HG03457 (cell line): Measurements from ENCODE around the gene CCDC88B.
"Not testable (repeated sequence)": the region's sequence is repeated elsewhere in the genome, so short reads cannot be mapped to it uniquely, and the experiment has no call there.

Experiments
- ATAC-seq: cut with Tn5 transposase; IDR thresholded peaks from one replicate; pipeline ENCODE4 v1.9.1; 2021; ENCODE audit warnings: moderate number of reproducible peaks; ENCODE audit not compliant: unreplicated experiment

CCDC88B gene

GRCh38 chr11:64305075-64305690 lies 34.8 kb upstream of the CCDC88B start, which contains the start of gene ESRRA:
Gene ESRRA, plus strand, starts transcription at chr11:64305524. Its CDS starts 1,656 bp downstream, at chr11:64307180.
- peak; percentile 52 for ATAC-seq

DNA sequence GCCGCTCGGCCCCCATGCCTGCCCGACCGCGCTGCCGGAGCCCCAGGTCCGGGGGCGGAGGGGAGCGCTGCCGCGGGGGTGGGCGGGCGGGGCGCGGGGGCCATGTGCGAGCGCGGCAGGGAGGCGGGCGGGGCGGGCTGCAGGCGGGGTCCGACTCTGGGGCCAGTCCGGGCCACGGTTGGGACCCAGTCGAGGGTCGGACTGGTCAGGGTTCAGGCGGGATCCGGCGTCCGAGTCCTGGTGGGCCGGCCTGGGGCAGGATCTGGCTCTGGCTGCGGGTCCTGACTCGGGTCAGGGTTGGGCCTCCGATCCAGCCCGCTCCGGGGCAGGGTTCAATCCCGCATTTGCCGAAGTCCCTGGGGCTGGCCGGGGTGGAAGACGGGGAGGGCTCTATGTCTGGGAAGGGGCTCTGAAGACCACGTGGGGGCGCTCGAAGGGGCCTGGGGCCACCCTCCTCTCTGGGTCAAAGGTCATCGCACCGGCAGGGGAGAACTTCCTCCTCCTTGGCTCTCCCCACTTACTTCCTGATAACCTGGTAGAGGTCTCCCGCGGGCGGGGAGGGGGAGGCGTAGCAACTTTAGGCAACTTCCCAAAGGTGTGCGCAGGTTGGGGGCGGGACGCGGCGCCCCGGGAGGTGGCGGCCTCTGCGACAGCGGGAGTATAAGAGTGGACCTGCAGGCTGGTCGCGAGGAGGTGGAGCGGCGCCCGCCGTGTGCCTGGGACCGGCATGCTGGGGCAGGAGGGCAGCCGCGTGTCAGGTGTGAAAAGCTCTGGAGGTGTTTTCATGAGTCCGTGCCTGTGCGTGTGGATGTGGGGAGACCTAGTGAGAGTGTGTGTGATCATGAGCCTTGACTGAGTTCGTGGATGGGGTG lies 34.1 kb upstream of the CCDC88B start:
- ATAC-seq, result no peak

DNA sequence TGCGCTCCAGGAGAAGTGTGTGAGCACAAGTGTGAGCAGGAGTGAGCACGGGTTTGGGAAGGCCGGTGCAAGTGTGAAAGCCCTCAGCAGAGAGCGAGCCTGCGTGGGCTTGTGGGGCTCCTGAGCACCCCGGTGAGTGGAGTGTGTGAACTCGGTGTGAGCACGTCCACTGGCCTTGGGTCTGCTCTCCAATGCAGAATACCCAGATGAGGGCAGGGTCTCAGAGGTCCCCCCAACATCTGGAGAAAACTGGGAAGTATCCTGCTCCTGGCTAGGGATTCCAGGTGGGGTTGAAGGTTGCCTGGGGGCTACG lies 33.5 kb upstream of the CCDC88B start:
- no peak for ATAC-seq

- ATAC-seq, result no peak
Measured at GRCh38 chr11:64306876-64307622, 33.0 kb upstream of the CCDC88B start.

DNA sequence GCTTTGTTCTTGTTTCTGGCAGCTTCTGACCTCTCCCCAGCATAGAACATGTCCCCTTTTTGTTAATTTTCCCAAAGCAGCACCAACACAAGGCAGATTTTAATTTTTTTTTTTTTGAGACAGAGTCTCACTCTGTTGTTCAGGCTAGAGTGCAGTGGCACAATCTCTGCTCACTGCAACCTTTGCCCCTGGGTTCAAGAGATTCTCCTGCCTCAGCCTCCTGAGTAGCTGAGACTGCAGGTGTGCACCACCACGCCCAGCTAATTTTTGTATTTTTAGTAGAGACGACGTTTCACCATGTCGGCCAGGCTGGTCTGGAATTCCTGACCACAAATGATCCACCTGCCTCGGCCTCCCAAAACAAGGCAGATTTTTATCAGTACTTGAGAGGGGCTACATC lies 32.2 kb upstream of the CCDC88B start:
- not testable (repeated sequence) for ATAC-seq

DNA sequence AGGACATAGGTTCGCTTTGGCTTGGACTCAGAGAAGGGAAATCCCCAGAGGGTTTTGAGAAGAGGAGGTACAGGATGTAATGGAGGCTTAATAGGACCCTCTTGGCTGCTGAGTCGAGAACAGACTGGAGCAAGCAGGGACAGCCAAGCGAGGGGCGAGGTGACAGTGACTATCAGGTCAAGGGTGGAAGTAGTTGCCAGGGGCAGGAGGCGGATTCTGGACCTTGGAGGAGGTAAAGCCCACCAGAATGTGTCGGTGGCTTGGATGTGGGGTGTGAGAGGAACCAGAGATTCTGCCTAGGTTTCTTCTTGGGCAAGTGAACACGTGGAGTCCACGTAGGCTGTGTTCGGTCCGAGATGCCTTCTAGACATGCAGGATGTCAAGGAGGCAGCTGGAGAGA lies 27.1 kb upstream of the CCDC88B start:
- no peak for ATAC-seq

GRCh38 chr11:64313491-64314145 lies 26.4 kb upstream of the CCDC88B start:
- ATAC-seq, result no peak

GRCh38 chr11:64314146-64314804 lies 25.7 kb upstream of the CCDC88B start:
- no peak for ATAC-seq

- no peak for ATAC-seq
Measured at GRCh38 chr11:64314805-64315561, 25.0 kb upstream of the CCDC88B start.

DNA sequence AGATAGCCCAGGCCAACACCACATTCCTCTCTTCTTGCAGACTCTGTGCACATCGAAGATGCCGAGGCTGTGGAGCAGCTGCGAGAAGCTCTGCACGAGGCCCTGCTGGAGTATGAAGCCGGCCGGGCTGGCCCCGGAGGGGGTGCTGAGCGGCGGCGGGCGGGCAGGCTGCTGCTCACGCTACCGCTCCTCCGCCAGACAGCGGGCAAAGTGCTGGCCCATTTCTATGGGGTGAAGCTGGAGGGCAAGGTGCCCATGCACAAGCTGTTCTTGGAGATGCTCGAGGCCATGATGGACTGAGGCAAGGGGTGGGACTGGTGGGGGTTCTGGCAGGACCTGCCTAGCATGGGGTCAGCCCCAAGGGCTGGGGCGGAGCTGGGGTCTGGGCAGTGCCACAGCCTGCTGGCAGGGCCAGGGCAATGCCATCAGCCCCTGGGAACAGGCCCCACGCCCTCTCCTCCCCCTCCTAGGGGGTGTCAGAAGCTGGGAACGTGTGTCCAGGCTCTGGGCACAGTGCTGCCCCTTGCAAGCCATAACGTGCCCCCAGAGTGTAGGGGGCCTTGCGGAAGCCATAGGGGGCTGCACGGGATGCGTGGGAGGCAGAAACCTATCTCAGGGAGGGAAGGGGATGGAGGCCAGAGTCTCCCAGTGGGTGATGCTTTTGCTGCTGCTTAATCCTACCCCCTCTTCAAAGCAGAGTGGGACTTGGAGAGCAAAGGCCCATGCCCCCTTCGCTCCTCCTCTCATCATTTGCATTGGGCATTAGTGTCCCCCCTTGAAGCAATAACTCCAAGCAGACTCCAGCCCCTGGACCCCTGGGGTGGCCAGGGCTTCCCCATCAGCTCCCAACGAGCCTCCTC lies 24.1 kb upstream of the CCDC88B start:
- ATAC-seq, result not testable (repeated sequence)

DNA sequence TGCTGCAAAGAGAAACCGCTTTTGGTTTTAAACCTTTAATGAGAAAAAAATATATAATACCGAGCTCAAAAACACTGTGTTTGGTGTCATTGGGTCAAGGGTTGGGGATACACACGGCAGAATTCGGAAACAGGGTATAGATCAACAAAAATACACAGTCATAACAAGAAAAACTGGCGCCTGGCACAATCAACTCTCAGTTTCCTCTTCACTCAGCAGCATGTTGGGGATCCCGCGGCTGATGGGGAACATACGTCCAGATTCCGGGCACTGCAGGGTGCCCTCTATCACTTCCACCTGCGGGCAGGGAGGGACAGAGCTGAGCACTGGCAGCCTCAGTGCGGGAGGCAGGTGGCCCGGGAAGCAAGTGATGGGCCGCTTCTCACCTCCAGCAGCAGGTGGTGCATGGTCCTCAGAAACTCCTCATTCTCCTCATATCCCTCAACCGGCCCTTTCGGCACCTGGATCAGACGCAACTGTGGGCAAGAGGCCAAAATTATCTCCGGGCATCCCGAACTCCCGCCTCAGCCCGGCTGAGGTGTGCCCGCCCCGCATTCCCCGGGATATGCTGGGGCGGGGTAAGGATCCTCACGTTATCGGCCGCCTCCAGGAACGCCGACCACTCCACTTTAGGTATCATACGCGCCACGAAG lies 23.2 kb upstream of the CCDC88B start:
- peak; percentile 1 for ATAC-seq

DNA sequence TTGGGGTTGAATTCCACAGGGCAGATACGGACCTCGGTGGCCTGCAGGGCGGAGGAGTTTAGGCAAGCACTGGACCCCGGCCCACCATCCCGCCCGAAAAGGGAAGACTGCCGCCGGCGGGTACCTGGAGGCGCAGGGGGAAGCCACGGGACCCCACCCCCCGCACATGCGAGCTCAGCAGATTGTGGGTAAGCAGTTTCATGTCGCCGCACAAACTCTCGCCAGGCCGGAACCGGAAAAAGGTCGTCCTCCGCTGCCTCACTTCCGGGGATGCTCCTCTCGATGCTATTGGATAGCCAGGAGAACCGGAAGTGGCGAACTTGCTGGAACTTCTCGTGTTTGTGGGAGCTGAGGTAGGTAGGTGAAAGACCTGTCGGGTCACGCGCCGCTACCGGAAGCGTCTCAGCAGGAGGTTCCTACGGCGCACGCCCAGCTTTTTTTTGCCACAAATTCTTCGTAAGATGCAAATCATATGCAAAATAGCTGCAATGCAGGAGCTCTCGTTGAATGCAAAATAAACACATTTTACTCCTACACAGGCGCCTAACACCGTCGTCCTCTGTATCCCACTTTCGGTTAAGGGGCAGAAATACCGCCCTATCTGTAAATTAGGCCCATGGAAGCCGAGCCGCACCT lies 22.6 kb upstream of the CCDC88B start, which contains the start of gene TRMT112:
Gene TRMT112, minus strand, starts transcription at position 235 of the 636 bp plus-strand sequence. Its CDS starts 33 bp downstream, at position 202.
- ATAC-seq, result peak; percentile 34

DNA sequence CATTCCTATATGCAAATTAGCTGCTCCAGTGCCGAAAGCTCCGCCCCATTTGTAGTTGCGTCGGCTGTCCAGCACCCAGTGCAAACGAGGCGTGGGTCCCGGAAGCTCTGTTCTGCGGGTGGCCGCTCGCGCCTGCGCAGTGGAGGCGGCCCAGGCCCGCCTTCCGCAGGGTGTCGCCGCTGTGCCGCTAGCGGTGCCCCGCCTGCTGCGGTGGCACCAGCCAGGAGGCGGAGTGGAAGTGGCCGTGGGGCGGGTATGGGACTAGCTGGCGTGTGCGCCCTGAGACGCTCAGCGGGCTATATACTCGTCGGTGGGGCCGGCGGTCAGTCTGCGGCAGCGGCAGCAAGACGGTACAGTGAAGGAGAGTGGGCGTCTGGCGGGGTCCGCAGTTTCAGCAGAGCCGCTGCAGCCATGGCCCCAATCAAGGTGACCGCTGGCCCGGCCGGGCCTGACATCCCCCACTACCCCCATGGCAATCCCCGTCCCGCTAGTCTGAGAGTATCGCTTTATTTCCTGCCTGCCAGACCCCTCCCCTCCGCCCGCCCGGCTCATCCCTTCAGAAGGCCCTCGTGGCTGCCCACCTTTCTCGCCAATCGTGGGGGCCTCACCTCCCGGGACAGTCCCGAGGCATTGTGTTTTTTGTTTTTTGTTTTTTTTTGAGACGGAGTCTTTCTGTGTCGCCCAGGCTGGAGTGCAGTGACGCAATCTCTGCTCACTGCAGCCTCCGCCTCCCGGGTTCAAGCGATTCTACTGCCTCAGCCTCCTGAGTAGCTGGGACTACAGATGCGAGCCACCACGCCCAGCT lies 21.8 kb upstream of the CCDC88B start, which contains the start of gene PRDX5:
Gene PRDX5, plus strand, starts transcription at position 161 of the 805 bp plus-strand sequence. Its CDS starts 95 bp downstream, at position 256.
- peak; percentile 46 for ATAC-seq

GRCh38 chr11:64318766-64319761 lies 20.9 kb upstream of the CCDC88B start:
- no peak for ATAC-seq

GRCh38 chr11:64320556-64320955 lies 19.4 kb upstream of the CCDC88B start:
- ATAC-seq, result no peak

DNA sequence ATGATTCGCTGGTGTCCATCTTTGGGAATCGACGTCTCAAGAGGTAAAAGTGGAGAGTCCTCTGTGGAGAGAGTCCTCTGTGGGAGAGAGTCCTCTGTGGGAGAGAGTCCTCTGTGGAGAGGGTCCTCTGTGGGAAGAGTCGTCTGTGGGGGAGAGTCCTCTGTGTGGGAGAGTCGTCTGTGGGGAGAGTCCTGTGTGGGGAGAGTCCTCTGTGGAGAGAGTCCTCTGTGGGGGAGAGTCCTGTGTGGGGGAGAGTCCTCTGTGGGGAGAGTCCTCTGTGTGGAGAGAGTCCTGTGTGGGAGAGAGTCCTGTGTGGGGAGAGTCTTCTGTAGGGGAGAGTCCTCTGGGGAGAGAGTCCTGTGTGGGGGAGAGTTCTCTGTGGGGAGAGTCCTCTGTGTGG lies 19.0 kb upstream of the CCDC88B start:
- ATAC-seq, result no peak
